ENCODE data around the gene SLAMF1. TPM values are rescaled to one million over a fixed set of nuclear protein-coding genes. Genes with fewer than 3 reads are reported as not detected.
"Not testable (repeated sequence)": the region's sequence is repeated elsewhere in the genome, so short reads cannot be mapped to it uniquely, and the experiment has no call there.

Gene SLAMF1
- total RNA-seq (42.3 and 45.6 TPM in 2 replicates), polyA plus RNA-seq (19.2 and 20.7 TPM in 2 replicates), polyA minus RNA-seq (22.9 and 31.3 TPM in 2 replicates)
- total RNA-seq (2013), result 21.8 TPM

DNA sequence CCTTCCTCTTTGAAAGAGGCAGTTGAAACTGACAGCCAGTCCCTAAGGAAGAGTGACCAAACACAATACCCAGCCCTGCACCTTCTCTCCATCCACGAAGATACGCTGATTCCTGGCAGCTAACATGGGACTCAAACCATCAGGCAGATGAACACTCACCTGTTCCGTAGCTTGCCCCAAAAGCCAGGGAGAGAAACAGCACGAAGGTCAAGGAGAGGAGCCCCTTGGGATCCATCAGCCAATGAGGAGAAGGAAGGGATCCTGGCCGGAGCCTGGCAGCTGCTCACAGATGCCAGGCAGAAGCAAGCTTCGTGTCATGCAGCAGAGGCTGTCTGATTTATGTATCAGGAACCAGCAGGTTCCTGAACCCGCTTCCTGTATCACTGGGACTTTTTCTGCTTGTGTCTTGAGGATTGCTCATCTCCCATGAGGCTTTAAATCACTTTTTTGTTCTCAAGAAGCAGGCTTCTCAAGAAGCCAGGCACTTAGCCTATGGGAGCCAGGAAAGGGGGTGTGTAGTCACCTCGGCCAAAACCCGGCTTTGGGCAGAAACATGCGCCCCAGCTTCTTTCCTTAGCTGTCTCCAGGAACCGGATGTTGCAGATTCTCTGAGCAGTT lies at the start of gene SLAMF1:
Gene SLAMF1 (minus strand): TSS at position 334 of the 618 bp plus-strand sequence. CDS start 99 bp downstream, at position 235.
- peak; percentile 72 for DNase-seq
- CTCF ChIA-PET, result interaction anchor here (0.7 to 3.3 kb wide), 15 partner anchors 11 to 519 kb away, joined by 3 to 35 read pairs (median 4); partner anchors contain the start of gene PPOX
- H3K4me3 Mint-ChIP-seq, result peak within 1 kb of the TSS; percentile 93

GRCh38 chr1:160692390-160692789 lies 45.5 kb upstream of the SLAMF1 start:
- CTCF ChIA-PET, result interaction anchor here (1.0 to 1.5 kb wide), 5 partner anchors 10 to 18 kb away, joined by 3 to 5 read pairs (median 3); no protein-coding TSS in a partner anchor
- not testable (repeated sequence) for ATAC-seq (ENCODE audit: low read depth)
- WGBS (ENCODE audit: insufficient coverage), result 90% methylated on average over 6 of the region's 10 CpGs

More for the DNA sequence above, at the start of gene SLAMF1:
- Mint-ChIP-seq H3K27ac (peak within 1 kb of the TSS; percentile 91), H3K4me1 (peaks cover 88% of the 10 kb centered on the region), H3K9me3 (ENCODE audit: insufficient read depth) (peaks cover 4% of the 10 kb centered on the region), H3K27me3 (no peaks in the 10 kb centered on the region)
- Histone ChIP-seq H3K27me3 (replicated peaks in 1 of 4; ENCODE audit: control extremely low read depth in 1 of 4, control insufficient read depth in 3 of 4, insufficient read depth in 4 of 4, low read length in 3 of 4) (no peaks in the 10 kb centered on the region), H3K79me2 (ENCODE audit: control insufficient read depth, insufficient read depth, low read length) (peaks cover 99% of the 10 kb centered on the region), H2AFZ (ENCODE audit: insufficient read depth, low read depth, low read length, poor library complexity, severe bottlenecking) (peak within 1 kb of the TSS; percentile 59), H3K4me3 (ENCODE audit: control extremely low read depth in 1 of 5, extremely low read depth in 1 of 5, insufficient read depth in 1 of 5, low read depth in 2 of 5, low read length in 4 of 5) (peak within 1 kb of the TSS; percentile 56 to 86 (median 78)), H3K27ac (ENCODE audit: low read length in 2 of 2) (peak within 1 kb of the TSS; percentile 73 to 93), H3K9me3 (ENCODE audit: control extremely low read depth in 1 of 3, control insufficient read depth in 2 of 3, insufficient read depth in 1 of 3, low read length in 2 of 3) (no peaks in the 10 kb centered on the region), H3K9ac (ENCODE audit: low read length) (peak within 1 kb of the TSS; percentile 76), H3K36me3 (replicated peaks in 1 of 2; ENCODE audit: control extremely low read depth in 1 of 2, control insufficient read depth in 1 of 2, extremely low read depth in 1 of 2, insufficient read depth in 2 of 2, low read length in 1 of 2) (peaks cover 0 to 8% of the 10 kb centered on the region in 2 experiments), H3K4me2 (replicated peaks; ENCODE audit: low read depth, low read length, poor library complexity, severe bottlenecking) (peak within 1 kb of the TSS; percentile 79), H3K4me1 (ENCODE audit: control insufficient read depth in 2 of 2, insufficient read depth in 2 of 2, low read length in 2 of 2) (peaks cover 71 to 85% of the 10 kb centered on the region in 2 donors), H4K20me1 (ENCODE audit: control insufficient read depth, insufficient read depth, low read length, poor library complexity, severe bottlenecking) (no peaks in the 10 kb centered on the region)
- 11% methylated on average over 11 of the region's 11 CpGs for WGBS (ENCODE audit: insufficient coverage)
- TF ChIP-seq CTCF (IDR thresholded peaks at IDR 0.05) (no peak), EZH2 (IDR thresholded peaks at IDR 0.05; ENCODE audit: borderline replicate concordance, insufficient read depth, low read depth, low read length, poor library complexity, severe bottlenecking) (no peak)
- intact Hi-C loops (cut with micrococcal nuclease), result loop anchor here (1.0 to 2.0 kb wide), 3 partner anchors 9 to 64 kb away; partner anchors contain the start of gene CD48
- POLR2A ChIA-PET, result interaction anchor here (0.6 to 1.6 kb wide), 5 partner anchors 13 to 150 kb away, joined by 3 to 4 read pairs (median 3); partner anchors contain the start of gene LY9
- ATAC-seq (ENCODE audit: low read depth), result peak; percentile 70

More at GRCh38 chr1:160692390-160692789, 45.5 kb upstream of the SLAMF1 start:
- H3K27me3 ChIP-seq (replicated peaks in 1 of 4; ENCODE audit: control extremely low read depth in 1 of 4, control insufficient read depth in 3 of 4, insufficient read depth in 4 of 4, low read length in 3 of 4); H3K4me1 ChIP-seq (ENCODE audit: control insufficient read depth in 2 of 2, insufficient read depth in 2 of 2, low read length in 2 of 2); H3K4me3 ChIP-seq (ENCODE audit: control extremely low read depth in 1 of 5, extremely low read depth in 1 of 5, insufficient read depth in 1 of 5, low read depth in 2 of 5, low read length in 4 of 5); H3K9ac ChIP-seq (ENCODE audit: low read length); H3K9me3 Mint-ChIP-seq (ENCODE audit: insufficient read depth); H3K4me3 Mint-ChIP-seq; intact Hi-C loops (cut with micrococcal nuclease); DNase-seq; H2AFZ ChIP-seq (ENCODE audit: insufficient read depth, low read depth, low read length, poor library complexity, severe bottlenecking); H3K27me3 Mint-ChIP-seq; H3K27ac Mint-ChIP-seq; H3K4me2 ChIP-seq (replicated peaks; ENCODE audit: low read depth, low read length, poor library complexity, severe bottlenecking); H3K36me3 ChIP-seq (replicated peaks in 1 of 2; ENCODE audit: control extremely low read depth in 1 of 2, control insufficient read depth in 1 of 2, extremely low read depth in 1 of 2, insufficient read depth in 2 of 2, low read length in 1 of 2); H3K9me3 ChIP-seq (ENCODE audit: control extremely low read depth in 1 of 3, control insufficient read depth in 2 of 3, insufficient read depth in 1 of 3, low read length in 2 of 3): not testable (repeated sequence)
- Histone ChIP-seq H4K20me1 (ENCODE audit: control insufficient read depth, insufficient read depth, low read length, poor library complexity, severe bottlenecking) (peaks cover 24% of the 10 kb centered on the region), H3K27ac (ENCODE audit: low read length in 2 of 2) (peak overlapping the region in 1 of 2 donors; percentile 23), H3K79me2 (ENCODE audit: control insufficient read depth, insufficient read depth, low read length) (peaks cover 73% of the 10 kb centered on the region)
- POLR2A ChIA-PET, result interaction anchor here (0.6 kb wide), 1 partner anchor 299 kb away, joined by 9 read pairs; no protein-coding TSS in a partner anchor
- H3K4me1 Mint-ChIP-seq, result peaks cover 62% of the 10 kb centered on the region
